Glomerular endothelial cell (primary cell): ENCODE measurements around the gene ARAP1. TPM values are rescaled to one million over a fixed set of nuclear protein-coding genes. Genes with fewer than 3 reads are reported as not detected.

Experiments used
- DNase-seq: peaks from one replicate; pipeline ENCODE4 v3.0.0-alpha.2; 2011; ENCODE audit warnings: low read depth, low spot score; ENCODE audit errors: extremely low read depth
- total RNA-seq: library from RNA; depleted of rRNA; stranded (reverse); fragments of >200 nt; gene quantifications from 2 replicates; pipeline ENCODE4 v1.2.3, GENCODE V29; 2015

ARAP1 gene
- total RNA-seq, 1 donor from 2014 or later, result 89.8 TPM

GRCh38 chr11:72764503-72764902 lies 12.3 kb upstream of the ARAP1 start:
- no peak for DNase-seq

- DNase-seq, result no peak
Measured at GRCh38 chr11:72763823-72764222, 11.6 kb upstream of the ARAP1 start.

GRCh38 chr11:72762641-72763304 lies 10.6 kb upstream of the ARAP1 start:
- no peak for DNase-seq

DNA sequence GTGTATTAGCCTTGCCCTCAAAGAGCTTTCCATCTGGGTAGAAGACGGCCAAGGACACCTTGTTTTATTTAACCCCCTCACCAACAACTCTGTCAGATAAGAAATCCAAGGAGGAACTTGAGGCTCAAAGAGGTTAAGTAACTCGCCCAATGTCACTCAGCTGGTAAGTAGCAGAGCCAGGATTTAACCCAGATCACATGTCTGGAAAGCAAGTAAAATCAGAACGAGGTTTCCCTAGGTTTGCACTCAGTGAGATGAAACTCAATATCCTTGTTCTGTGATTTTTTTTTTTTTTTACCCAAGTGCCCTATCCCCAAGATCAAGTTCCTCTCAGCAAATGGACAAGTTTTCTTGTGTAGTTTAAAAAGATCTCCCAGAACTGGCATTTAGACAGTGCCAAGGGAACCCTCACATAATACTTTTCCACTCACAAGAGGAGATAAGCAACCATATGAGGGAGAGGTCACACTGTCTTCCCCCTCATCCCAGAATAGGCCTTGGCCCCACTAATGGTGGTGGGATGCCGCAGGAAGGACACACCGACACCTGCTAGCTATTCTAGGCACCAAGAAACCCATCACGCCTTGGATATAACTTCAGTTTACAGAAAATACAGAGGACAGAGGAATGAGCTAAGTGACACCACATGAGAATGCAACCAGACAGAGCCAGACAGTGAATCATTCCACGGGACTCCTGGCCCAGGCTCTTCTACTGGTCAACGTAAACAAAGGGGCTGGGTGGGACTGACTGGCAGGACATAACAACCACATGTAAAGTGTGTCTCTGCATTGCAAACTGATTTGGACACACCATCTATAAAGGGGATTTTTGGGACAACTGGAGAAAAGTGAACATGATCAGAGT lies 8.6 kb upstream of the ARAP1 start:
- DNase-seq, result no peak

DNA sequence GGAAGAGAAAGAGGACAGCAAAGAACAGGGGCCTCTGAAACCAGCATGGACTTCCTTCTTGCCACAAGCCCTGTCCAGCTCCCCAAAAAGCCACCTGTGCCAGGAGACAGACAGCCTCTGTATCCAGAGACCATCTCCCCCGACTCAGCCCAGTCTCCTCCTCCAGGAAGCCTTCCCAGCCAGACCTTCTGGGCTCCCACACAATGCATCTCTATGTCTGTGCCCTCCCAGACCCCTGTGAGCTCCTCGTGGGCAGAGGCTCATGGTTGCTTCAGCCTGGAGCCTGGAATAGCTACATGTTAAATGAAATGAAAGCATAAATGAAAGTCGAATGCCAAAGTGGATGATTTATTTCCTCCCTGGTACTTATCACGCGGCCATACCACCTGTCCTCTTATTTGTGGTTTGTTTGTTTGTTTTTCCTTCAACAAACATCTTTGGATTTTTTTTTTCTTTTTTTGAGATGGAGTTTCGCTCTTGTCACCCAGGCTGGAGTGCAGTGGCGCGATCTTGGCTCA lies 7.3 kb upstream of the ARAP1 start:
- DNase-seq, result no peak

- DNase-seq, result no peak
Measured at GRCh38 chr11:72758690-72759389, 6.6 kb upstream of the ARAP1 start.

DNA sequence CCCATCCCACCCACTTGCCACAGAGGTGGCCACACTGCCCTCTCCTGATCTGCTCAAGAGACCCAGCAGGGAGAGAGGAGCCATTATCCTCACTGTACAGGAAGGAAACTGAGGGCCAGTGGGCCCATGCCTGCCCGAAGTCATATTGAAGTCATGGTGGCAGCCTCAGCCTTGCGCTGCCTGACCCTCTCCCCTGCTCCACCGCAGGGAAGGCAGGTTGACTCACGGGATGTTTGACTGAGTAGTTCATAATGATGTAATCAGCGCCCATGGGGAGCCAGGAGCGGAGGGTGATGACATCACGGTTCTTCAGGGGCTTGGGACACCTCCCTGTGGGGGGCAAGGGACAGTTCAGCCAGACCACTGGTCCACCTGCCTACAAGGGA lies 6.1 kb upstream of the ARAP1 start:
- no peak for DNase-seq

- DNase-seq, result no peak
Measured at GRCh38 chr11:72755713-72756285, 3.6 kb upstream of the ARAP1 start.

GRCh38 chr11:72754544-72755155 lies 2.4 kb upstream of the ARAP1 start:
- DNase-seq, result no peak

DNA sequence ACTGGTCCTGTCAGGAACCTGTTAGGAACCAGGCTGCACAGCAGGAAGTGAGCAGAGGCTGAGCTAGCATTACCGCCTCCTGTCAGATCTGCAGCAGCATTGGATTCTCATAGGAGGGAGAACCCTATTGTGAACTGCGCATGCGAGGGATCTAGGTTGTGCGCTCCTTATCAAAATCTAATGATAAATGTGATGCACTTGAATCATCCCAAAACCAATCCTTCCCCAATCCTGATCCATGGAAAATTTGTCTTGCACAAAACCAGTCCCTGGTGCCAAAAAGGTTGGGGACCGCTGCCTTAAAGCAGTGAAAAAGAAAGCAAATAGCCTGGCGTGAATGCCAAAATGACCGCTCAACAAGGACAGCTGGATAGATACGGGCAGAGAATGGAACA lies 1.9 kb upstream of the ARAP1 start:
- DNase-seq, result no peak

- DNase-seq, result no peak
Measured at GRCh38 chr11:72753341-72754148, 1.3 kb upstream of the ARAP1 start.

DNA sequence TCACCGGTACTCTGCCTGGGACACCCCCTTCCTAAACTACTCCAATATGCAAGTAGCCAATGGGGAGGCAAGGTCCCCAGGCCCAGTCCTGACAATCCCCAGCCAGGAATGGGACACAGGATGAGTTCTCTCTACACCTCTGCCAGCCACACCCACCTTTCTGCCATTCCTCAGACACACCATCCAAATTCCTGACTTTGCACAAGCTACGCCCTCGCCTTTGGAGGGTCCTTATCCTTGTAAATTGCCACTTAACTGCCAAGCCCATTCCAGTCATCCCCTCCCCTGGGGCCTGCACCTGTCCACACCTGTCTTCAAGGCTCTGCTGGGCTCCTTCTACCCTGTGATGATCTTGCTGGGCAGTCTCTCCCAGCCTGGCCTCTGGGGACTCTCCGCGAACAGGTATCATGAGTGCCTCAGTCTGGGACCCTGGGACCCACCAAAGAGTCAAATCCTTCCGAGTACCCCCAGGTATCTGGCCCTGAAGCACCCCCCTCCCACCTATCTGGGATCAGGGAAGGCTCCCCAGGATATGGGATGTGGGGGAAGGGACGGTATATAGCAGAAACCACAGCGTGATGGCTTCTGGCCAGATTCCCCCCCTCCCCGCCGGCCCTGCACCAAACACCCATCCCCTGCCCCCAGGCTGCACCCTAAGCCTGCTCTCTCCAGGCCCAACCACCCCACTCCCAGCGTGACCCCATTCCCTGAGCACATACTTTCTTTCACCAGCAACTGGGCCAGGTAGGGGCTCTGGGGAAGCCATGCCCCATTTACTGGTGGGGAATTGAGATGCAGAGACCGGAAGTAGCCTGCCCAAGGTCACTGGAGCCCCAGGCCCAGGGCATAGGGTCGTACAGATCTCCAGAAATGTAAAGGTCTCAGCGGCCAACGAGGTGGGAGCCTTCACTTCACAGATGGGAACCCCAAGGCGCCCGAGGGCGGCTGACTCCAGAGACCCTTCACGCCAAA lies 806 bp downstream of the ARAP1 start:
- no peak for DNase-seq

DNA sequence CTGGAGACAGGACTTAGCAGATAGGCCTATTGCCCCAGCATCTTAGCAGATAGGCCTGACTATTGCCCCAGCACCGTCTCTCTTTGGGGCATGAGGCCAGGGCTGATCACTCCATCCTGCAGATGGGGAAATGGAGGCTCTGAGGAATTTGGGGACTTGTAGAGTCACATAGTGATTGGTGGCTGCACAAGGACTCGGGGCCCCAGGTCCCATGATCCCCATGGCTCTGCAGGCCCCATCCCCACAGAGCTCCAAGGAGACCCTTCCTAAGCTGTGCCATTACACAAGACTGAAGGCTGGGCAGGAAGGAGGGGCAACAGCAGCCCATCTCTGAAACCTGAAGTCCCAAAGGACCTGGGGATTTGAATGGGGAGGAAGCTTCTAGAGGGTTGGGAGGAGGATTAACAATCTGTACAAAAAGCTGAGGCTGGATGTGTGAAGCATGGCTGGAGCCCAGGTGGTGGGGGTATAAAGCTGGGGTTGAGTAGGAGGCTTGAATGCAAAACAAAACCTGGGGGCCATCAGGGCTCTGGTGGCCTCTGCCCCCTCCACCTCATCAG lies 1.6 kb downstream of the ARAP1 start:
- DNase-seq, result no peak

- DNase-seq, result no peak
Measured at GRCh38 chr11:72750086-72750485, 2.1 kb downstream of the ARAP1 start.

- DNase-seq, result no peak
Measured at GRCh38 chr11:72747289-72747855, 4.8 kb downstream of the ARAP1 start.

DNA sequence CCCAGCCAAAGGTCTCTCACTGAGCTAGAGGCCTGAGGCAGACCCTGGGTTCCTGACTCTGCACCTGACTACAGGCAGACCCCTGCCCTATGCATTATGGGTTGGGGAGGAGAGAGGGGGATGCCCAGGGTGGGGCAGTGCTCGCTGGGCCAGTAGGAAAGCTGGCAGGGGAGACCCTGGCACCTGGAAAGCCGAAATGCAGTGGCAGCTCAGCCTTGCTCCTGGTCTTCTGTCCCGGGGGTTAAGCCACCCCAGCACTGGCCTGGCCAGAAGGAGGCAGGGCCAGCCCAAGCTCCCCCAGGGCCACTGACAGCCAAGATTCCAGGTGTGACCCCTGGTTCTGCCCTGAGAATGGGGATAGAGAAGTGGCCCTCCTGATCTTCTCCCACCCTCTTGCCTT lies 5.4 kb downstream of the ARAP1 start:
- no peak for DNase-seq

GRCh38 chr11:72745925-72746550 lies 6.2 kb downstream of the ARAP1 start:
- no peak for DNase-seq

DNA sequence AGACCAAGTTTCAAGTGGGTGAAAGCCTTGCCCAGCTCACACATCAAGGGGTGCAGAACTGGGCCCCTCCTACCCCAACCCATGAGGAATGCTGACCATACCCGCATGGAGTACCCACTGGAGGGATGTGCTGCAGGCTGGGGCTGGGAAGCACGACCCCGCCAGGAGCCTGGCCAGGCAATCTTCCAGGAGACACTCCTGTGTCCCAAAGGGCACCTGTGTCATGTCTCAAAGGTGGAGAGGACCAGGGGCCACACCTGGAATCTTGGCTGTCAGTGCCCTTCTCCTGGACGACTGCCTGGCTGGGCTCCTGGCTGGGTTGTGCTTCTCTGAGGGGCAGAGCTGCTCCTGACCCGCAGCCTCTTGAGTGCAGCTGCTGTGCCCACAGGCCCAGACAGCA lies 6.7 kb downstream of the ARAP1 start:
- no peak for DNase-seq
